GM19438 (cell line): ENCODE results near the gene SERINC5.
A peak's percentile ranks its signal among the peaks of the same experiment; 100 is the strongest.

Source experiments
- ATAC-seq: cut with Tn5 transposase; IDR thresholded peaks from one replicate; pipeline ENCODE4 v1.9.1; 2021; ENCODE audit warnings: low read depth; ENCODE audit not compliant: unreplicated experiment

The SERINC5 gene

DNA sequence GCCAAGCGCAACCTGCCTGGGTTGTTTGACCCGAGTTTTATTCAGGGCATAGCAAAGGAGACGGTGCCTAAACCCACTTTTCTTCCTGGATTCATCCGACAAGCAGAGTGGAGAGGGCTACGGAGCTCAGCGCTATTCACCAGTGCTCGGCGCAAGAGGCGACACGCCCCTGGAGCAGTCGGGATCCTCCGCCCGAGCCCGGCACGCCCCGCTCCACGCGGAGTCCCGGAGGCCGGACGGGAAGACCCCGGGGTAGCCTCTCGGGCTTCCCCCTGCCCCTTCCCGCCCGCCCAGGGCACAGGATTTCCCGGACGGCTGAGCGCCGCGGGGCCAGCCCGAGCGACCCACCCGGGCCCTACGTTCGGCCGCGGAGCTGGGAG is 427 bp downstream of the SERINC5 start:
- ATAC-seq, result peak; percentile 51

DNA sequence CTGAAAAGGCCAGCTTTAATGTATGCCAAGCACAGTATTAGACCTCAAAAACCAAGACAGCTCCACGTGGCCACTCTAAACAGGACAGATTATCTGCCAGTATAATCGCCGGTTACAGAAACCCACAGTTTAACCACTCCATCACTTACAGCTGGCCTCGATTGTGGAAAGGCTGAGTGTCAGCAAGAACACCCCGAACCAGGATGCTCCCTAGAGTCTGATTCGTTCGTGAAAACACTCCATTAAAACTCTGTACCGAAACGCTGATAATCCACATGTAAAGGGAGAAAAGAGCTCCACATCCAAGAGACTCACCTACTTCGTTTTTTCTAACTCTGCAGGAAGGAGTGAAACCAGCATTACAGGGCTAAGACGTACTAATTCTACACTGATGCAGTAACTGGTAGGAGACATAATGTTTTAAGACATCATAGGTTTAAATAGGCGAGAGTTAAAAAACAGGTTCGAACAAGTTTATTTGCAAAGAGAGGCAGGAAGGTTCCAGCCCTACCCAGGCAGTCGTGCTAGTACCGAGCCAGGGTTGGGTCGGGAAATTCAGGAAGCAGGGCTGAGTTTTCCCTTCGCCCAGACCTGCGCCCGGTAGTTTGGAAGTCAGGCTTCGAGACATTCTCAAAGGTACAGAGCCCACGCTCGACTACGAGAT is 949 bp downstream of the SERINC5 start:
- ATAC-seq, result no peak

DNA sequence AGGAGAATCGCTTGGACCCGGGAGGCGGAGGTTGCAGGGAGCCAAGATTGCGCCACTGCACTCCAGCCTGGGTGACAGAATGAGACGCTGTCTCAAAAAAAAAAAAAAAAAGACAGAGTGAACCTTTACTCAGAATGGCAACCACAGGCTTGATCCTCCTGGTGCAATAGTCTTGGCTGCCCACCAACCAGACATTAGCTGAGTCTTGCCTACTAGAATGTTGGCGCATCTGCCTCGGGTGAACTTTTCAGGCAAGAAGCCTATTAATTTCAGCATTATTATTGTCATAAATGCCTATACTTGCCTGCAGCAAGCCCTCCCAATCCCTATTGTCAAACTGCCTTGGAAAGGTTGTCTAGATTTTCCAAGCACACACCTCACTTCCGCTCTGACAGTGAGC is 4.2 kb downstream of the SERINC5 start:
- no peak for ATAC-seq

DNA sequence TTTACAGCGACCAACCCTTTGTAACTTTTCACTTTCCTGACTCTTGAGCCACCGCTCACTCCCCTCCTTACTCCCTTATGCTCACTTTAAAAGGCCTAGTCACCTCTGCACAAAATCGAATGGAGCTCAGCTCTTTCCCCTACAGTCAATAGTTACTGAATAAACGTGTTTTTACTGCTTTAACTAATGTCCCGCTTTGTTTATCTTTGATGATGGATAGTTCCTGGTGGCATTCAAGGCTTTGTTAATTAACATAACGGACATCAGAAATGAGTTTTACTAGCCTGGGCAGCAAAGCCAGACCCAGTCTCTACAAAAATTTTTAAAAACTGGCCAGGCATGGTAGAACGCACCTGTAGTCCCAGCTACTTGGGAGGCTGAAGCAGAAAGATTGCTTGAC is 5.0 kb downstream of the SERINC5 start:
- no peak for ATAC-seq

DNA sequence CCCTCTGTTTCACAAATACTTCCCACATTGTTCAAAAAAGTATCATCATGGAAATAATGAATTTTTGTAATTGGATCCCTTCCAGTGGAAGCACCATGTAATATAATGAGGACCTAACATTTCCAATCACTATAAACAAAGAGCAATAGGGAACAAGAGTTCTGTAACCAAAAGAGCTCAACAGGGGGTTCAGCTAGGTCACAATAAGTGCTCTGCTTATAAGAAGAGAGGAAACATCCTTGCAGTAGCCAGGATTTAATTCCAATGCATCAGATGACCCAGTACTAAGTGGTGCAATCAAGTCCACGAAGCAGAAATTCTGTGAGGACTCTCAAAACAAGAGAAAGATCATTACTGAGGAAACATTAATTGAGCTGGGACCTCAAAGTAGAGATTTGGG is 5.9 kb downstream of the SERINC5 start:
- ATAC-seq, result no peak

DNA sequence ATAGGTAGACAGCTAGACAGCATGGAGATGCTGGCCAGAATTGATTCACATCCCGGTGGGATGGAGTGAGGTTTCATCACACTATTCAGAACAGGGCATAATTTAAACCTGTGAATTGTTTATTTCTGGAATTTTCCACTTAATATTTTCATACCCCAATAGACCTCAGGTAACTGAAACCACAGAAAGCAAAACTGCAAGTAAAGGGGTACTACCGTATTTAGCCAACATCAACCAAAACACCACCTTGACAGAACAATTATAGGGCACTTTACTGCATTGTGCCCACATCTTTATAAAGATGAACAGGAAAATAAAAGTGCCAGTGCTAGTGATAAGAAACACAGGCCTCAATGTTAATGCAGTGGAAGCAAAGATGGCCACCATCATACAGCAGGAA is 7.5 kb downstream of the SERINC5 start:
- ATAC-seq, result no peak

DNA sequence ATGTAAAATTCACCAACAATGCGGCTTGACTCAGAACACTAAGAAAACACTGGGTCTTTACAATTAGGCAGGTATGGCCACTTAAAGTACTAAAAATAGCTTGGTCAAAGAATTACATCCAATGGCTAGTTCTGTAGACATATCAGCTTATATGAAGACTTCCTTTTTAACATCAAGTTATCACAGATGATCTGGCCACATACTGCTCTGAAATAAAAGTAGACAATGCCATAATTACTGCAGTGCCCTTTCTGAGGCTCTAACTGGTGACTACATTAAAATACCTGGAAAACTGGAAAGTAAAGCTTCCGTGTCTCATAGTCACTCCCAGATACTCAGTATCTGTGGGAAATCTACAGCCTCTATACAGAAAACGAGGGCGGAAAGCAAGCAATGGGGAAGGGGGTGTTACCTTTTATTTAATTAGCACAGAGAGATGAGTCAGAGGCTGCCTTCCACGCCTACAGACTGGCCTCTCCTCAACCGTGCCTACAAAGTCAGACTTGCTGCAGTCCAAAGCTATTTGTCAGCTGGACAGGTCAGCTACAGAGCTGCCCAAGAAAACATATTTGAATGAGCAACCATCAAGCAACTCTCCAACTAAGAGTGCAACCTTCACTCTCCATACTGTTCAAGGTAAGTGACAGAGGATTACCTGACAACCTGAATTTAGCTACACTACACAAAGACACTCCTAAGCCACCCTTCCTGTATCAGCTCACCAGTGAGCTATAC is 8.7 kb downstream of the SERINC5 start:
- peak; percentile 84 for ATAC-seq

DNA sequence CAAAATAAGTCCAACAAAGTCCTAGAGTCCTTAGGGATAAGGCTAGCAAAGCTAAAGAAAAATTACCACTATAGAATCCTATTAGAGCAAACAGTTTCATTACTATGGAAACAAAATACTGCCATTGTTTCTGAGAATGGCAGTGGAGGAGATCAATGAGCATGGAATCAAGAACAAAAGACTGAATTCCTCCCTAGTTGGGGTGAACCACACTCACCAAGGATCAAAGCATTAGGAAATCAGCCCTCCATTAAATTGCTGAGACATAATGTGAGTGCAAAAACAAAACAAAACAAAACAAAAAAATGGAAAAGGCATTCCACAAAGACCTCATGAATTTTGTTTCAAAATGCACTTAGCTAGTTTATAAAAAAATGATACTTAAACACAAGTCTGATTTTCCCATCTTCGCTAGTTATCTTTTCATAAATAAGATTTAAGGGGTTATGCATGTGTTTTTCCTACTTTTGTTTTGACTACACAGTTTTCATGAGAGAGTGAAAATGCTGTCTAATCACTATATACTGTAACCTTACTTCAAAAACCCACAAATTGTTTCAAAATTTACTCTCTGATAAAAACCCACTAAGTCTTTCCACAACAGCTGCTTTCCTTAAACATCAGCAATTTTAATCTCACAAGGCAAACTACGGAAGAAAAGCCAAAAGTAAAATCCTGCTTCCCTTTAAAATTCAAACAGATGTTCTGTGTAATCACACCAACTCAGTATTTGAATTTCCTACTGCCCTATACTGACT is 9.7 kb downstream of the SERINC5 start:
- ATAC-seq, result no peak

DNA sequence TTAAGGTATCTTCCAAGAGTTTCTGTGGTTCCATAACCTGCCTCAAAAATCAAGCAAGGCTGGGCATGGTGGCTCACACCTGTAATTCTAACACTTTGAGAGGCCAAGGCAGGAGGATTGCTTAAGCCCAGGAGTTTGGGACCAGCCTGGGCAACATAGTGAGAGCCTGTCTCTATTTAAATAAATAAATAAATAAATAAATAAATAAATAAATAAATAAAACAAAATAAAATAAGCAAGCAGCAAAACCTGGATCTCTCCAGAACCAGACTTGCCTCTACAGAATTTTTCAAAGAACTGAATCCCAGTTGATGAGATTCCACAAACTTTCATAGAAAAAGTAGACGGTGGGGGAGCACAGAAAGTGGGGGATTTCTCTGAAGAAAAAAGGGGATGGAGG is 12.3 kb downstream of the SERINC5 start:
- ATAC-seq, result no peak

DNA sequence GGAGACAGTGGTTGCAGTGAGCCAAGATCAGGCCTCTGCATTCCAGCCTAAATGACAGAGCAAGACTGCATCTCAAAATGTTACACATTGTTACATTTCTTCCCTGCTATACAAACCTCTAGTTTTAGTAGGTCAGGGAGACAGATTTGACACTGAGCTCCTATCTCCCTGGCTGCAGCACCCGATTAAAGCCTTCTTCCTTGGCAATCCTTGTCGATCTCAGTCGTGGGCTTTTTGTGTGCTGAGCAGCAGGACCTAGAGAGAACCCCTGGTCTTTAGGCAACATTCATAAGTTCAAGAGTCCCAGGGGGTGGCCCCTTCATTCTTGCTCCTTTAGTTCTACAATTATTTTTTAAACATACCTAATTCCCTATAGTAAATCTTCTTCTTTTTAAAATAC is 13.0 kb downstream of the SERINC5 start:
- no peak for ATAC-seq

DNA sequence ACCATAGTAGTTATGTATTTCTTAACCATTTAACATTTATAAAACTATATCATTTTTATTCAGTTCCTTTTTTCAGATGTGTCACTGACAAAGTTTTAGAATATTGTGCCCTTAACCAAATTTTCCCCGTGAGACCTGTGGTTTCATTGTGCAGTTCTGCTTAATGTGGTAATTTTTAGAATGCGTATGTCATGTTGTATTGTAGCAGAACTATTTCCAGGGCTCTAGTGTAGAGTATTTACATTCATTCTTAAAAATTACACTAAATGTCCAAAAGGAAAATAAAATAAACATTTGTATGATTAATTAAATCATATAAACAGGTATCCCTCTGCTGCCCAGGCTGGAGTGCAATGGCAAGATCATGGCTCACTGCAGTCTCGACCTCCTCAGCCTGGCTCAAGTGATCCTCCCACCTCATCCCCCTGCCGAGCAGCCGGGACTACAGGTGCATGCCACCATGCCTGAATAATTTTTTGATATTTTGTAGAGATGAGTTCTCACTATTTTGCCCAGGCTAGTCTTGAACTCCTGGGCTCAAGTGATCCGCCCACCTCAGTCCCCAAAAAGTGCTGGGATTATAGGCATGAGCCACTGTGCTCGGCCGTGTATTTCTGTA is 15.4 kb downstream of the SERINC5 start:
- ATAC-seq, result no peak

DNA sequence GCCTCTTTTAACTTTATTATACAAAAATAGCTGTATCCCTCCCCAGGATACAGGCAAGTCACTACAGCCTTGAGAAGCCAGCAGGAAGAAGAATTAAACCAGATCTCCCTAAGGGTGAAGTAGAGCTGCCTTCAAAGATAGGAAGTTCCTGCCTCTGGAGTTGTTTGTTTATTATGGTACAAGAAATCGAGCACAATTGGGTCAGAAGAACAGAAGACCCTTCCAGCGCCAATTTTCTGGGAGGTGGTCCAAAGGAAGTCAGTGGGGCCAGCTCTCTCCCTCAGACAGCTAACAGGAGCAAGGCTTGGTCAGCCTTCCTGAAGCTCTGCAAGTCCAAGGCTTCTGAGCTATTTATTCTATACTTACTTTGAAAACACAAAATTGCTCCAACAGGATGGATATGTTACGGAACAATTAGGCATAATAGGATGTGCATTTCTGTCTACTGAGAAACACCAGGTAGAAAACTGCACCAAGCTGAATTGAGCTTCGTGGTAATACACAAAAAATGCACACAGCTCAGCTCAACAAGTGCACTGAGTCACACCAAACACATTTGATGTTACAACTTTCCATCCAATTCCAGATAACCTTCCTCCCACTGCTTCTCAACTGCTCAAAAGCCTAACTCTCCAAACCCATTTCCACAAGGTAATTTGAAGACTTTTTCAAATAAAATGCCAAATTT is 16.0 kb downstream of the SERINC5 start:
- ATAC-seq, result no peak

DNA sequence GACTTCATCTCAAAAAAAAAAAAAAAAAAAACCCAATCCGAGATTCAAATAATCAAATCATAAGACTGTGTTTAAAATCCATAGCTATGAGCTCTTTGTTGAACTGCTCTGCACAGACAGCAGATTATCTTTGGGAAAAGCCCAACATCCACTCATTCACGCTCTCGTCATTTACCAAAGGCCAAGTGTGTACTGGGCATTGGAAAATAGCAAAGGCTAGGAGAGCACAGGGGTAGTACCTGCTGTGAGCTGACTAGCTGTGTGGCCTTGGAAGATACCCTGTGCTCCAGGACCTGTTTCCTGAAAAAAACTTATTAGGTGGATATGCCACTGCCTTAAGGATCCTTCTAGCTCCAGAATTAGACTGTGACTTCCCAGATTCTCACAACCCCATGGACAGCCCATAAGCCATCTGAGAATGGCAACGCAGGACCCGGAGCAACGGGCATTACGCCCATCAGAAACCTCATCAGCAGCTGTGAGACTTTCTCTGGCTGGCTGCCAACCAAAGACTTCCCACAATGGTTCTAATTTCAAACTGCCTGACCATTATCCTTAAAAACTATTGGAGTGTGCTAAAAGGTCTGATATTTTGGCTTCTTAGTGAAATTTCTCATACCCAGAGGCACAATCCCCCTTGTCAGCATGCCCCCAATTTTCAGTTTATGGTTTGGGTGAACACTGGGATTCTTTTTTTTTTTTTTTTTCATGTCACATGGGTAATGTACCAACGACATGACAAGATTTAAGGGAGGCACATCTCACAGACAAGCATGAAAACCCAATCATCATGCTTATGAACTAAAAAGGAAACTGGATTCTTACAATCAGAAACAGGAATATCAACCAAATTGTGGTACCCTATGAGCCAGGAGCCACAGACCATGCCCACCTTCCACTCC is 16.8 kb downstream of the SERINC5 start:
- ATAC-seq, result no peak

DNA sequence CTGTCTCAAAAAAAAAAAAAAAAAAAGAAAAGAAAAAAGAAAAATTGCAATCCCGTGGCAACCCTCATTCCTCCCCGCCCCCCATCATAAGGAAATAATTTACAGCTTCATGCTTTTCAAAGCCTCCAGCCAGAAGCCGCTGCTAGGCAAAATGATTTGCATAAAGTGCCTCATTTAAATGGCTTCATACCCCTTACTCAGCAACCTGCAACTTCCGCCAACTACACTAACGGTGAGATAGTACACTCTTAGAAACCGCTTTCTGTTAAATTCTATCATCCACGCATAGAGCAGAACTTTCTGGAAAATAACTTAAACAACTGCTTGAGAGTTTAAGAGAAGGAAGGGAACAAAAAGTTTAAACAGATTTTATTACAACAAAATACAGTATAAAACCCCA is 17.8 kb downstream of the SERINC5 start:
- ATAC-seq, result no peak

DNA sequence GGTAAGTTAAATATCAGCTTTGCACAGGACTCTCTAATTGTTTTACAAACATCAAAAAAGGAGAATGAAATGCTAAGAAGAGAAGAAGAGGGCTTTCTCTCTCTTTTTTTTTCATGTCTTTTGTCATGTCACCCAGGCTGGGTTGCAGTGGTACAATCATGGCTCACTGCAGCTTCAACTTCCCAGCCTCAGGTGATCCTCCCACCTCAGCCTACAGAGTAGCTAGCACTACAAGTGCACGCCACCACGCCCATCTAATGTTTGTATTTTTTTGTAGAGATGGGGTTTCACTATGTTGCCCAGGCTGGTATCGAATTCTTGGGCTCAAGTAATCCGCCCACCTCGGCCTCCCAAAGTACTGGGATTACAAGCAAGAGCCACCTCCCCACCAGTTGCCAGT is 18.6 kb downstream of the SERINC5 start:
- ATAC-seq, result no peak

DNA sequence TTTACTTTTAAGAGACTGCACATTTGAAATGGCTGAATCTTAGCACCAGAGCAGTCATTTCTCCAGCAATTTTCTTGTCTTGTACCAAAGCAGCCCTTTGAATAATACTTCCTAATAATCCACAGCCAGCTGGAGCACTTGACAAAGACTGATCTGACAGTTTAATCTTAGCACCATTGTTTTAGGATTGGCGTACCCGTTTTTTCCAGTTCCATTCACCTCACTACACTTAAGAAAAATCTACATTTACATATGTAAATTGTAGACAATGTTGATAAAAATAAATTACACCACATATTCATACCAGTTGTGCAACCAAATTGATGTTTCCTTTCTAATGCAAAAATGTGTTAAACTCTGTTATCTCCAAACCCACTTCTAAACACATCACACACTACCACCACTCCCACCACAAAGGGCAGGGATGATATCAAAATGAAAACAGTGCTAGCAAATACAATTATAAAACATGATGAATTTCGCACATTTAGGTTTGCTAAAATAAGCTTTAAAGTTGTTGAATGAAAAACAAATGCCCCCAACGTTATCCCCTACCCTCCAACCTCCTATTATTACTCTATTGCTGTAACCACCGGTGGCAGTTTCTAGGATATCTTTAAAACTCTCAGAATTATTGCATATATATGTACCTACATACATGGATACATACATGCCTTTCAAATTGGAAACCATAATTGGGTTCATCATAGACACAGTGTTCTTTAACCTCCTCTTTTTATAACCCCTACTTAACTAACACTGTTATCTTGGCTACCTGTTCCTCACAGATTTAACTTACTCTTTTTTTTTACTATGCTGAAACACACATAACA is 21.5 kb downstream of the SERINC5 start:
- ATAC-seq, result no peak

DNA sequence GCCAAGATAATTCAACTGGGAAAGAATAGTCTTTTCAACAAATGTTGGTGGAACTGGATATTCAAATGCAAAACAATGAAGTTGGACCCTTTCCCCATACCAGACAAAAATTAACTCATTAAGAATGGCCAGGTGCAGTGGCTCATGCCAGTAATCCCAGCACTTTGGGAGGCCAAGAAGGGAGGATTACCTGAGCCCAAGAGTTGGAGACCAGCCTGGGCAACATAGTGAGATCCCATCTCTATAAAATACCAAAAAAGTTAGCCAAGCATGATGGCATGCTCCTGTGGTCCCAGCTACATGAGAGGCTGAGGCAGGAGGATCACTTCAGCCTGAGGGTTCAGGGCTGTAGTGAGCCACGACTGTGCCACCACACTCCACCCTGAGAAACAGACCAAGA is 24.2 kb downstream of the SERINC5 start:
- ATAC-seq, result no peak

DNA sequence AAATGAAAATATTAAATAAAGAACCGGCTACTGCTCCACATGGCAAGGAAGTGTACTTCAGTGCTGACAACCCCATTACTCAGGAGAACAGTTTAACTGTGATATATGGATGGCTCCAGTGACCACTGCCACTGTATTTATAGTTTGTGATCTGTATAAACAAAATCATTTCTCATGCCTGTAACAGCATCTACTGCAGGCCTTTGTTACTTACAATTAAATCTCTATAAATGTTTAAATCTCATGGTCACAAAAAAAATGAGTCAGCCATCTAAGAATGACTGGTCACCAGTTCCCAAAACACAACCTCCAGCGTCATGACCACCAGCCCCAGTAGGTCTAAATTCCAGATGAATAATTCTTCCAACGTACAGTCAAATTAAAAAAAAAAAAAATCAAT is 24.6 kb downstream of the SERINC5 start:
- no peak for ATAC-seq
